Measurements from ENCODE around the gene TRAPPC3L.

The TRAPPC3L gene

DNA sequence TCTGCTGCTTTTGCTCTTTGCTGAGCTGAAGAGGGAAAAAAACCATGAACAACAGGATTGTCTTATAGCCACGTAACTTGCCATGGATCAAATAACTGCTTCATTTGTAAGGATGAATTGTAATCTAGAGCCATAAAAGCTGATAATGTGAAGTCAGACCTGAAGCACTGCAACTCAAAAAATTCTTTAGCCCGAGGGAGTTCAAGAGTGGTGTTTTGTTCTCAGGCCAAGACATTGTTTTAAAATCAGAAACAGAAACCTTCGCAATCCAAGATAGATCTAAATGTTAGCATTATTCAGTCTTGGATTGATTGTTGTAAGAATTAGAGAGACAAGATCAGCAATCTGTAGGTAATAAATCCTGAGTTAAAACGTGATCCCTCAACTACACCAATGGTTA is at the start of gene TRAPPC3L:
Gene TRAPPC3L, minus strand, starts transcription at position 34 of the 400 bp plus-strand sequence. CDS start 170 bp downstream, outside the sequence.
- no peak for FAIRE-seq

DNA sequence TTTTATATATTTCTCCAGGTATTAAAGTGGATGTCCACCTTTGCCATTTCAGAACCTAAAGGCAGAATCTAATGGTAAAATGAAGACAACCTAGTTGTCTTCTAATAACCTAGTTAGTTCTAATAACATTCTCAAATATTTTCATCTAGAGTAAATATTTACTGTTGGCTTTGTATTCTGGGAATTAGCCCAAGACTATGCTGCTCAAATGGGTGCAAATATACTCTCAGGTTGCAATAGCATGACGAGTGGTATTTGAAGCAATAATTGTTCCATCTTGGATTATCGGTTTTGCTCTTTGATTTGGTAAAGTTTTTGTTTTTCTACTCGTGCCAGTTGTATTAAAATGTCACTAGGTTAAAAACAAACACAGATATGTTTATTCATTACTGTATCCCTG is 49.8 kb upstream of the TRAPPC3L start:
- no peak for FAIRE-seq

DNA sequence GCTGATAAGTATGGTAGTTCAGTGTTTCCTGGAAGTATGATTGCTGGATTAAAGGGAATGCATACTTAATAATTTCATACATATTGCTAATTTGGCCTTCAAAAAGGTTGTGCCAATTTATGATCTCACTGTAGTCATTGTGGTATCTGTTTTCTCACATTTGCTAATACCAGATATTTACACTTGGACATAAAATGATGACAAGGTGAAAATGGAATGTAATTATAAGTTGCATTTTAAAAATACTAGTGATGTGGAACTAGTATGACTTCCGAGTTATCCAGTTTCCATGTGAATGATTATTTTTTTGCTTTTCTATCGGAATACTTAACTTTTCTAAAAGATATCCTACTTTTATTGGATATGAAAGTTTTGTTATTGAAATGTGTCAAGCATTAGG is 41.3 kb upstream of the TRAPPC3L start:
- no peak for FAIRE-seq

DNA sequence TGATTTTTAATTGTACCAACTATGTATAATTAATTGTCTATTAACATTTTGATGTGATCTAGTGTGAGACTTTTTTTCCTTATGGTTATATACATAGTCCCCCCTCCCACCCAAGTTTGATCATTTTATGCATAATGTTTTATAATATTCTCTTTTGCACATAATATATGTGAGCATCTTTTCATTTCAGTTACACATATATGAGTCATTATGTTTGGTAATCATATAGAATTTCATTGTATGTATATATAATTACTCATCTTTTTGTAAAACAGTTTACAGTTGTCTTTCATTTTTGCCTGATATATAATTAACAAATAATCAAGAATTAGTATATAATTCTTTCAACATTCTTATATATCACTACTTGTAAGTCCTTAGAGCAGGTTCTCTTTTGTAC is 40.8 kb upstream of the TRAPPC3L start:
- peak; percentile 77 for FAIRE-seq

DNA sequence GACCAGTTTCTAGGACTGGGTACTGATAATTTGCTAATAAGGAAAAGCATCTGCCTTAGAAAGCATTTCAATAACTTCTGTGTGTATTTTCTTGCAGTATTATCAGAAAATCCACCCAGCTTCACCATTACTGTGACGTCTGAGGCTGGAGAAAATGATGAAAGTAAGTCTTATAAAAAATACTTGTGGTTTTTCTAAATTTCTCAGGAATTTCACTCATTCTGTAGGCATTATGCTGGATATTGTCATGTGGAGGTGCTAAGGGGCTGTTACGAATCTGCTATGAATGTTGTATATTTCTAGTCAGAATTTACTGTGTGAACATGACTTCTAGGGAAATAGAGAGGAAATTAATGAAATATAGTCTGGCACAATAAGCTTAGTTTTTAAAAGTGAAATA is 34.7 kb upstream of the TRAPPC3L start:
- no peak for FAIRE-seq

DNA sequence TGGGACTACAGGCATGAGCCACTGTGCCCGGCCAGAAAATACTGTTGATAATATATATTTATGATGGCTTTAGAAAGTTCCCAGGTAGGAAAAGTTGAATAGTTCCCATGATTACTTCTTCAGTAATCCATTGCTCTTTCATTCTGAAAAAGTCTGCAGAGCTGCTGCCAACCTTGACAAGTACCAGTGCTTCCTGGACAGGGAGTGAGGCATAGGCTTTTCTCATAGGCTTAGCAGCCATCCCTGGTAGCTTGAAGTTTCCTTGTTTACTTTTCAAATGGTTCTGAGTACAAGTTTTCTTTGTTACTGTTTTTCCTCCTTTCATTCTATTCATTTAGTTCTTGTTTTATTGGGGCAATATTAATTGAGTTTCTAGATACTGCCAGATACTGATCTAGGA is 33.7 kb upstream of the TRAPPC3L start:
- FAIRE-seq = no peak

DNA sequence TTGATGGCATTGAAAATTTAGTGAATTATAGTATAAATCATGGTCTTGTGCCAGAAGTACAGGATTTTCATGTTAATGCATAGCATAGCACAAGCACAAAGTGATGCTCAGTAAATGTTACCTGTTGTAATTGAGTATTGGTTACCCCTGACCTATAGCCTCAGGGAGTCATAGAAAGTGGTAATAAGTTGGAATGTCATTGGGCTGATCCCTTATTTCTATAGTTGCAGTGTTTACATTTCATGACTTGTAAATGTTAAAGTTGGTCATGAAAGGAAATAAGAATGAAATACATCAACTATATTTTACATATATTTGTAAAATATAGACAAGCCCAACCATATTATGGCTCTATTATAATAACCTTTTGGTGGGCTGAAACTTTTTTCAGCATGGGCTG is 32.9 kb upstream of the TRAPPC3L start:
- FAIRE-seq = no peak

DNA sequence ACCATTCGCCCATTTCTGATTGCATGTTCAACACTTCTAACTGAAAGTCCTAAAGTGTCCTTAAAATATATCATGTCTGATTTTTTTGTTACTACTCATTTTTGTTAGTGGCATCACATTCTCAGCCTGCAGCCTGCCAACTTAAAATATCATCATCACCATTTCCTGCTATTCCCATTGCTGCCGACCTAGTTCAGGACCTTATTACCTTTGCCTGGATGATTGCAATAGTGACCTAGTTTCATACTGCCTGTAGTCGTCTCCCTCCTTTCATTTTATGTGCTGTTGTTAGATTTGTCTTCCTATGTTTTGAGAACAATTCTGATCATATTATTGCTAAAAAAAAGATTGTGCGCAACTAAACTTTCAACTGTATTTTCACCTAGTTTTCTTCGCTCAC is 32.0 kb upstream of the TRAPPC3L start:
- FAIRE-seq = peak; percentile 76

DNA sequence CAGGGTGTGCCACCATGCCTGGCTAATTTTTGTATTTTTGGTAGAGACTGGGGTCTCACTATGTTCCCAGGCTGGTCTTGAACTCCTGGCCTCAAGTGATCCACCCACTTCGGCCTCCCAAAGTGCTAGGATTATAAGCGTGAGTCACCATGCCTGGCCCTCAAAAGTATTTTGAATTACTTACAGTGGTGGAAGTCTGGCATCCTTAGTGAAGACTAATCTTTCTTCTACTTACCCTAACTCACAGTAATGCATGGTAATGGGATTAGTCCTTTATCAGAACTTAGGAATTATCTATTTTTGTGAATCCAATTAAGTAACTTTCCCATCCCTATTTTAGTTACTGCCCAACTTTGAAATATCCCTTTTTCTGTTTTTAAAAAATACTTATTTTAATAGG is 29.7 kb upstream of the TRAPPC3L start:
- no peak for FAIRE-seq

DNA sequence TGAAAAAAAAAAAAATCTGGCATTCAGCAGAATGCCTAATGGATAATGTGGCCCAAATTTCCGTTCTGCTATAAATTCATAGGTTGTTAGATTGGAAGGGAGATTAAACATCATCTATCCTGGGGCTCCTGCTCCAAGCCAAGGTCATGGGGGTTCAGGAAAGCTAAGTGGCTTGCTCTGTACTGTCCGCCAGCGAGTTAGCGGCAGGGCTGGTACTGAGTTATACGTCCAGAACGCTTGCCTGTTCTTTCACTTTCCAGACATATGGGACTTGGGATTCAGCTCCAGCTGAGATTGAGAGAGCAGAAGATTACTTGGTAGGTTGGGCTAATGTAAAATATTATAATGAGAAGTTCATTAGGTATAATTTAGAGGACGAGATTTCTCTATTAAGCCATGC is 26.7 kb upstream of the TRAPPC3L start:
- no peak for FAIRE-seq

DNA sequence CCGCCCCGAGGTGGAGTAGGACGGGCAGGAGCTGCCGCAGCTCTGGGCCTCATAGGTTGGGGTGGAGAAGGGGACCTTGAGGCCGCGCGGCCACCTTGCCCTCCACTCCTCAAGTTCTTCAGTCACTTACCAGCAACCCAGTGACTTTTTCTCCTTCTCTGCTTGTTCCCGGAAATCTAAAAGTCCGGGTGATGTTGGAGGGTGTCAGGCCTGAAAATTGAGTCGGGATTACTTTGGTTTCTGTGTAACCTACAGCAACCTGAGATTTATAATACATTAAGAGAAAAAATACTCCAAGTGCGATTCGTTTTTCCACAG is 26.2 kb upstream of the TRAPPC3L start:
- FAIRE-seq = no peak

DNA sequence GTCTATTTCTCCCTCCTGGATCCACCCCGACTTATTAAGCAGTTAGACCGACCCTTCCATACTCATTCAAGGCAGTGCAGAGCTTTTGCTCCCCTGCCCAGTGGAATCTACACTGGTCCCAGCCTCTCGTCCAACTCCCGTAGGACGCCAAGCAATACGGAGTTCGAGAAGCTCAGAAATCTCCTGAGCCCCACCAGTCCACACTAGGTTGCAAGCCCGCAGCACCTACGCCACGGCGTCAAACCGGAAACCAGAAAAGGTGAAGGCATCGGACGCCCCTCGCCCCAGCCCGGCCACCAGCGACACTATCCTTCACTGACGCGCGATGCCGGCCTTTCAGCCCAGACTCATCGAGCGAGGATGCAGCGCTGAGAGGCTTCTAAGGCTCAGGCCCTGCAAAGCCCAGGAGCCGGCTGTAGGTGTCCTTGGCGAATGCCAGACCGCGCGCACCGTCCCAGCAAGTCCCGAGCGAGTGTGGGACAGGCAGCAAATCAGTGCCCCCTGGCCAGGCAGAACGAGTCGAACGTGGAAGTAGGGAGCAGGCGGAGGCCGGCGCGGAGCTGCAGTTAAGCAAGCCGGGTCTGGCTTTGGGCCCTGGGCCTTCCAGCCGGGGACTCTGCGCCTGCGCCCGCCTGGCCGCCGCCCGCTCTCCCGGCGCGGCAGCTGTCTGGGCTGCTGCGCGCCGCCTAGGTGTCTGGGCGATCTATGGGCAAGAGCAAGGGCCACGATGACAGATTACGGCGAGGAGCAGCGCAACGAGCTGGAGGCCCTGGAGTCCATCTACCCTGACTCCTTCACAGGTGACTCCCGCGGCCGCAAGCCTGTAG is 25.6 kb upstream of the TRAPPC3L start, which contains the start of gene RWDD1:
Gene RWDD1, plus strand, starts transcription at position 649 of the 827 bp plus-strand sequence. Its CDS starts 79 bp downstream, at position 728.
- no peak for FAIRE-seq

DNA sequence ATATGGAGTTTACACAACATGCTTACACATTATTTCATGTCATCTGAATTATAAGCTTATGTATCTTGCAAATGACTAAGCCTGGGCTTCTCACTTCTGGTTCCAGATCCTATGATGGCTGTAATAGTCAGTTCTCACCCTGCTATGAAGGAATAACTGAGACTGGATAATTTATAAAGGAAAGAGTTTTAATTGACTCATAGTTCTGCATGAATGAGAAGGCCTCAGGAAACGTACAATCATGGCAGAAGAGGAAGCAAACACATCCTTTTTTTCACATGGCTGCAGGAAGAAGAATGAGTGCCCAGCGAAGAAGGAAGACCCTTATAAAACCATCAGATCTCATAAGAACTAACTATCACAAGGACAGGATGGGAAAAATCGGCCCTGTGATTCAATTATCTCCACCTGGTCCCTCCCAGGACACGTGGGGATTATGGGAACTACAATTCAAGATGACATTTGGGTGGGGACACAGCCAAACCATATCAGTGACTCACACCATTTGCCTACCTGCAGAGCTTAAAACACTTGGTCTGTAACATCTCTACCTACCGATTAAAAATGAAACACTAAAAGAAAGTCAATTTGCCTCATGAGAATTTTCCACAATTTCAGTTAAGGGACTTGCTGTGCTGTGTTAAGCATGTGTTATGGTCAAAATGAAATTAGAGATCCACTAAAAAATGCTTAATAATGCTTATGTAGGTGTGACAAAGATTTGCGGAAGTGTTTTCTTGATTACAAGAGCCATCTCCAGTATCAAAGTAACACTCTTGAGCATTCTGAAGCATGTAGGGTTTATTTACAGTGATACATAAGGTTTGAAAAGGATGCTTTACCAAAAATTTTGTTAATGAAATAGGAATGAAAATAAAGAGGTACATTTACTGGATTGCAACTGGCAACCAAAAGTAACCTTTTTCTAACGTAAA is 23.6 kb upstream of the TRAPPC3L start:
- FAIRE-seq = no peak

DNA sequence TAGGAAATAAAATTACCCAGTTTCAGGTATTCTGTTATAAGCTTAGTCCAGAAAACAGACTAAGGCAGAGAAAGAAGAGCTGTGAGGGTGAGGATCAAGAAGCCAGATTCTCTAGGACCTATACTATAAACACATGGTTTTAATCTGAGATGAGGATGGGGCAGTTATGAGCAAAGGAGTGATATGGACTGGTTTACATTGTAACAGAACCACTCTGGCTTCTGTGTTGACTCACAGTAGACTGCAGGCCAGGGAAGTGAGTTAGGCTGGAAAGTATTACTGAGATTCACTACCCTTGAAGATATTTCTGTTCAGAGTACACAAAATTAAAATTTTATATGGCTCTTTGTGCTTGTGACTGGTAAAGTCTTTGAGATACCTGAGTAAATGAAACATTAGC is 22.6 kb upstream of the TRAPPC3L start:
- FAIRE-seq = no peak

DNA sequence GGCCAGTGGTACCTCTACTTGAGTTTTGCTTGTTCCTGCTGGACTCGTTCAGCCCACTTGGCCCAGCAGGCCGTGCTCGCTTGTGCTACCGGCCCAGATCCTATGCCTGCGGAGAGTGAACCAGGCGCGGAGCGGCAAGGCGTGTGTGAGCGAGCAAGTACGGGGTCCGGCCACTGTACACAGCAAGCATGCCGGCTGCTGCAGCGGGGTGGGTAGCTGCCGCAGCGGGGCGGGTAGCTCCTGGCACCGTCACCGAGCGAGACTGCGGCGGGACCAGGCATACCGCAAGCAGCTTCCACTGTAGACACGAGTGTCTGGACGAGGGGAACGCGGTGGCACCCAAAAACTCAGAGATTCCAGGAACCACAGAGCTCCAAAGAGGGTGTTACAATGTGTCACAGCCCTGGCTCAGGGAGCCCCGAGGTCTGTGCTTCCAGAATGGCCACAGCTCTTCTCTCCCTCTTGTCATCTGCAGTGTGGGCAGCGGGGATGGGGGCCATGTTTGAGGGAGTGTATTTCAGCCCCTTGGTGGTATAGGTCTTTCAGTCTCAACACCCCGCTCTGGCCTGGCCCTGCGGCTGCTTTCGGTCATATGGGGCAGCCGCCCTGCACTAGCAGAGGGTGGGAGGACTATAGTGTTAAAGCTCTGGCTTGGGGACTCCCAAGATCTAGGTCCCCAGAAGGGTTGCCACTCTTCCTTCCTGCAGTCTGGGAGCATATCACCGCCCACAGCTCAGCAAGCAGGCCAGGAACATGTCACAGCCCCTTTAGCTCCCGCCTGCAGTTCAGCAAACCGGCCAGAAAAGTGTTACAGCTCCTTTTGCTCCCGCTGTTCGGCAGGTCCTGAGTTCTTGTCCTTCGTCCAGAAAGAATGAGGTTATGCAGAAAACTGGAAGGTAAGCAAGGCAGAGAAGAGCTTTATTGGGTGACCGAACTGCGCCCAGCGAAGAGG is 19.7 kb upstream of the TRAPPC3L start:
- FAIRE-seq = no peak

DNA sequence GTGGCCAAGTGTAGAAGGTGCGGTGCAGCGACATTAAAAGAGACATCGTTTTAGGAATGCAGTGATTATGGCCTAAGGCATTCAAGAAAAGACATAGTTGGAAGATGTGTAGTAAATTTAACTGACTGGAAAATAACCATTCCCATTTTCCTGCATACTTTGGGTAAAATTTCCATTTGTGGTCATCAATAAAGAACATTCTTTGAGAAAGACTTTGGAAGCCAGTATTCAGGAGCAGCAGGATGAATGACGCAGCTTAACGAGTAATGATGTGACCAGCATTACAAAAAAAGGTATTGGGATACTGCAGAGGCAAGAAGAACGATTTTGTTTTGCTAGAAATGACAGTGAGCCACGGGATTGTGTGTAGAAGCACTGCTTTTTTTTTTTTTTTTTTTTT is 18.8 kb upstream of the TRAPPC3L start:
- FAIRE-seq = no peak

DNA sequence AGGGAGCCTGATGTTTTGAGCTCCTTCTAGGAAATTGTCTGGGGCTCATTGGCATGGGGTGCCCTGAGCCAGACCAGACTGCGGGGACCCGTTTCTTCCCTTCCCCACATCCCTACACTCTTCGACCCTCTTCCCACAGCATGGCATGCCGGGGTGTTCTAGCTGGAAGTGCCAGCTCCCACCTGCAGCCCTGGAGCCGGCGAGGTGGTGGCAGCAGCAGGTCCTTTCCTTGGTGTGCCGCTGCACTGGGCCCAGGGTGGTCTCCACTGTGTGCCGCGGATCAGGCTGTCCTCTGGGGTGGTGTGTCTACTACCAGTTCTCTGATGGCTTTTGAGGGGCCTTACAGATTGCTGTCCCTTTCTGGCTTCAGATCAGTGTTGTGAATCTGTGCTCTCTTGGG is 18.3 kb upstream of the TRAPPC3L start:
- FAIRE-seq = no peak

DNA sequence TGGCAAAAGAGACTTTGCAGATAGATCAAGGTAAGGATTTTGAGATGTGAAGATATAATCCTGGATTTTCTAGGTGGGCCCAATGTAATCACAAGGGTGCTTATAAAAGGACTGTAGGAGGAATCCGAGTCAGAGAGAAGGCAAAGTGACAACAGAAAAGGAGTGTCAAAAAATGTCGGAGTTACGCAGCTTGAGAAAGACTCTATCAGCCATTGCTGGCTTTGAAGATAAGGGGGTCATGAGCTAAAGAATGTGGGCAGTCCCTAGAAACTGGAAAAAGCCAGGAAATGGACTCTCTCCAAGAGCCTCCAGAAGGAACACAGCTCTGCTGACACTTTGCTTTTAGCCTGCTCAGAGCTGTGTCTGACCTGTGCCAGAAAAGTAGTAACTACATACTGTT is 17.1 kb upstream of the TRAPPC3L start:
- FAIRE-seq = no peak

DNA sequence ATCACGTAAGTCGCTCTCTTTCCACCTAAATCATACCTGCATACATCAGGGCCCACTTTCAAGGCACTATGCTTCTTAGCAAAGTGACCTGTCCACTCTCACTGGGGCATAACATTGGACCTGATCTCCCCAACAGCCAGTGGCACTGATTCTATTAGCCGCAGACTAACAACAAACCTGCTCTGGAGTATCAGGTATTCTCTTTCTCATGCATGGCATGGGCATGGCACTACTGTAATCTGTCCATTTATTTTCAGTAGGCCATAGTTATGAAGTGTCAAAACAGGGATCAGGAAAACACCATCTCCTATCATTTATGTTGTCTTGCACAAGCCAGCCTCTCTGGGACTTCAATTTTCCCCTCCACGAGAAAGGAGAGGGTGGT is 16.5 kb upstream of the TRAPPC3L start:
- FAIRE-seq = no peak

DNA sequence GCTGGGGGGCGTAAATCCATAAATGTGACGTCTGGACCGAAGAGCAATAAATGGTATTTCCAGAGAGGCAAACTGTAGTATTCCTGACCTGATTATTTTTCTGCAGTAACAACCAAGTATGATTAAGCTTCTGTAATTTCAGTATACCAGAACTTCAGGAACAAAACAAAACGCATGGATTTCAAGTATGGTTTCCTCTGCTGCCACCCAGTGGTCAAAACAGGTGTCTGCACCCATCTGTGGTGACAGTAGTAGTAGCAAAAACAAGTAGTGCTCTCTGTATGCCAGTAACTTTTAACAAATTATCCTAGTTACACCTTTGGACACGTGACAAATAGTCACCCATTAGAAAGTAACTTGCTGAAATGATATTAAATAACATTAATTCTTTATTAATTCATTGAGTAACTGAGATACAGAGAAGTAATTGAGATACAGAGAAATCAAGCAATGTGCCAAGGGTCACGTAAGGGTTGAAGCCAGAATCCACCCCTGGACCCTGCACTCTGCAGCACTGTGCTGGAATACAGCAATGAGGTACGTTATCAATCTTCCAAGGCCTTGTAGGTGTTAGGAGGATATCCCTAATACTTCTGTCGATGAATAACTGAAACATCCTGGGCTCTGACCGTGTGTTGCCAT is 16.0 kb upstream of the TRAPPC3L start:
- peak; percentile 90 for FAIRE-seq

DNA sequence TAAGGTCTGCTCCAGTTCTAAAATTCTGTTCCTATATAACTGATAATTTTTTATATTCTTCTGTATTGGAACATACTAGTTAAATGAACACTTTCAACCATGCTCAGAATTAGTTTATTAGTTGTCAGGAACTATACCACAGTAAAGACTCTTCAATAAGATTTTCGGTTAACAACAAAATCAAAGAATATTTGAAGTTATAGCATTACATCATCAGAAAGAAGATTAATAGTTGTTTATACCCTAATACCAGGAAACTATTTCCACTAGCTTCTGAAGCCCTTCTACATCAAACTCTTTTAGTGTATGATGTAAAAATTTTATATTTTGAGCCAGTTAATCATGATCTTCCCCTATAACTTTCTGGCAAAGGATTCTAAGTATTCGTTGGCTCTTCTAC is 14.6 kb upstream of the TRAPPC3L start:
- no peak for FAIRE-seq

DNA sequence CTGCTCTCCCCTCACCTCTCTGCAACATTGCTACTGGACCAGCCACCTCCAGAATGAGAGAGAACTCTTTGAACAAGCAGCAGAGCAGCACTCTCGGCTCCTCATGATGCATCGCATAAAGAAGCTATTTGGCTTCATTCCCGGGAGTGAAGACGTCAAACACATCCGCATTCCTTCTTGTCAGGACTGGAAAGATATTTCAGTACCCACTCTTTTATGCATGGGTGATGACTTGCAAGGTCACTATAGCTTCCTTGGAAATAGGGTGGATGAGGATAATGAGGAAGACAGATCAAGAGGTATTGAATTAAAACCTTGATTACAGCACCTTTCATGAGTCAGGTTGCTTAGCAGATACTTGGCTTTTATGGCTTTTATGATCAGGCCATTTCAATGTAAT is 12.4 kb upstream of the TRAPPC3L start:
- peak; percentile 71 for FAIRE-seq
